HCT116 (cell line): Measurements from ENCODE around the gene HGFAC. TPM values are rescaled to one million over a fixed set of nuclear protein-coding genes. Genes with fewer than 3 reads are reported as not detected.

Experiments used
- ATAC-seq: fragments of 200-7000 bp; cut with Tn5 transposase; 2 replicates; pipeline ENCODE4 v1.9.1; 2020; ENCODE audit warnings: mild to moderate bottlenecking, moderate library complexity
- BruUV-seq: library from RNA; stranded (reverse); fragments of 400-500 nt; replicated peaks from 2 replicates; lab custom pipeline; 2021; lab: Mats Ljungman, UMichigan
- CTCF ChIA-PET: fragments of 300-600 bp; sonication (Branson Sonifier 250); formaldehyde crosslinking; loops from one replicate; lab custom pipeline; 2021; ENCODE audit warnings: antibody characterized with exemption; lab: Charles Lee
- POLR2A ChIA-PET: fragments of 300-600, 350-600 bp; sonication (Branson Sonifier 250); formaldehyde crosslinking; loops from one replicate; lab custom pipeline; 2021; ENCODE audit warnings: antibody characterized with exemption; lab: Charles Lee
- RAD21 ChIA-PET, 2 experiments: fragments of 300-600 bp; sonication (Branson Sonifier 250); formaldehyde crosslinking; loops; one replicate each; lab custom pipeline; 2023; ENCODE audit warnings: low total read pairs in 2 of 2; ENCODE audit not compliant: uncharacterized antibody in 2 of 2, unreplicated experiment in 2 of 2, low non-redundant PET in 1 of 2; lab: Charles Lee
- DNase-seq: peaks from one replicate; pipeline ENCODE4 v3.0.0-alpha.2; 2010; ENCODE audit warnings: low read depth, low spot score
- H2AFZ ChIP-seq: fragments of 200-600 bp; shearing (Covaris generic), sonication (generic); 2 replicates; pipeline ENCODE4 v1.6.1; 2017; ENCODE audit warnings: low read depth, mixed run types, mixed read lengths, antibody characterized with exemption, low read length; ENCODE audit not compliant: poor library complexity, severe bottlenecking
- H3K27ac ChIP-seq: 2 replicates; pipeline ENCODE4 v1.5.1; 2012; ENCODE audit warnings: low read depth, low read length
- H3K27me3 ChIP-seq: fragments of 200-600 bp; sonication (generic); 2 replicates; pipeline ENCODE4 v1.6.1; 2016; ENCODE audit warnings: mixed run types, low read length, mixed read lengths; ENCODE audit not compliant: insufficient read depth
- H3K36me3 ChIP-seq, 2 experiments: fragments of 200-500 bp in 1 of 2; fragments of 200-600 bp in 1 of 2; sonication (Bioruptor generic) in 1 of 2; sonication (generic) in 1 of 2; 2 replicates each; pipeline versions ENCODE4 v1.5.1 to v1.6.1; 2014 to 2016; ENCODE audit warnings: low read length in 2 of 2, inconsistent platforms in 1 of 2, mixed read lengths in 1 of 2, mixed run types in 1 of 2; ENCODE audit not compliant: insufficient read depth in 2 of 2, control insufficient read depth in 1 of 2
- H3K4me1 ChIP-seq, 2 experiments: fragments of 200-600 bp in 1 of 2; sonication (generic) in 1 of 2; 2 replicates each; pipeline versions ENCODE4 v1.5.1 to v1.6.1; 2012 to 2017; ENCODE audit warnings: low read length in 2 of 2, inconsistent platforms in 1 of 2, mild to moderate bottlenecking in 1 of 2, mixed read lengths in 1 of 2, mixed run types in 1 of 2, moderate library complexity in 1 of 2; ENCODE audit not compliant: insufficient read depth in 2 of 2, control insufficient read depth in 1 of 2
- H3K4me2 ChIP-seq: fragments of 200-600 bp; sonication (generic); 2 replicates; pipeline ENCODE4 v1.6.1; 2017; ENCODE audit warnings: mixed run types, low read length, mixed read lengths
- H3K4me3 ChIP-seq, 2 experiments: fragments of 200-600 bp in 1 of 2; sonication (generic) in 1 of 2; replicated peaks in 1 of 2; 2 replicates each; pipeline ENCODE4 v1.5.1; 2011 to 2016; ENCODE audit warnings: low read length in 2 of 2, control low read depth in 1 of 2, low read depth in 1 of 2, mild to moderate bottlenecking in 1 of 2, mixed read lengths in 1 of 2, mixed run types in 1 of 2
- H3K79me2 ChIP-seq: fragments of 200-600 bp; sonication (generic); 2 replicates; pipeline ENCODE4 v1.6.1; 2017; ENCODE audit warnings: mild to moderate bottlenecking, mixed run types, low read length, moderate library complexity, mixed read lengths; ENCODE audit not compliant: insufficient read depth
- H3K9ac ChIP-seq: fragments of 200-600 bp; sonication (generic); 2 replicates; pipeline ENCODE4 v1.6.1; 2016; ENCODE audit warnings: low read length, mixed read lengths
- H3K9me2 ChIP-seq: fragments of 200-600 bp; sonication (generic), shearing (Covaris generic); 2 replicates; pipeline ENCODE4 v1.6.1; 2017; ENCODE audit warnings: mixed run types, mild to moderate bottlenecking, moderate library complexity; ENCODE audit not compliant: insufficient read depth
- H3K9me3 ChIP-seq, 2 experiments: fragments of 200-500 bp in 1 of 2; fragments of 200-600 bp in 1 of 2; sonication (Bioruptor generic) in 1 of 2; sonication (generic) in 1 of 2; 2 replicates each; pipeline ENCODE4 v1.6.1; 2014 to 2017; ENCODE audit warnings: low read length in 2 of 2, mixed read lengths in 2 of 2, inconsistent platforms in 1 of 2, low read depth in 1 of 2, mild to moderate bottlenecking in 1 of 2, mixed run types in 1 of 2, moderate library complexity in 1 of 2; ENCODE audit not compliant: control insufficient read depth in 1 of 2, insufficient read depth in 1 of 2
- H4K20me1 ChIP-seq: fragments of 200-600 bp; sonication (generic), shearing (Covaris generic); 2 replicates; pipeline ENCODE4 v1.6.1; 2017; ENCODE audit warnings: mixed run types, mild to moderate bottlenecking, moderate library complexity; ENCODE audit not compliant: insufficient read depth
- EZH2 ChIP-seq: fragments of 200-600 bp; sonication (generic); IDR thresholded peaks from 2 replicates; pipeline ENCODE4 v1.6.1; 2017; ENCODE audit warnings: antibody characterized with exemption, mixed run types
- EZH2phosphoT487 ChIP-seq: fragments of 200-600 bp; IDR thresholded peaks from 2 replicates; pipeline ENCODE4 v1.6.1; 2018; ENCODE audit warnings: antibody characterized with exemption, borderline replicate concordance
- FOSL1 ChIP-seq: IDR thresholded peaks from 2 replicates; pipeline ENCODE4 v1.6.1; 2012; ENCODE audit warnings: low read depth
- MAX ChIP-seq: IDR thresholded peaks from 2 replicates; pipeline ENCODE4 v1.6.1; 2012
- POLR2AphosphoS5 ChIP-seq: IDR thresholded peaks from 2 replicates; pipeline ENCODE4 v1.6.1; 2011; ENCODE audit warnings: mild to moderate bottlenecking, low read depth, low read length, moderate library complexity
- SIN3A ChIP-seq: IDR thresholded peaks from 2 replicates; pipeline ENCODE4 v1.6.1; 2012; ENCODE audit warnings: low read depth
- SRF ChIP-seq: IDR thresholded peaks from 2 replicates; pipeline ENCODE4 v1.6.1; 2012; ENCODE audit warnings: low read depth
- TCF7L2 ChIP-seq: IDR thresholded peaks from 2 replicates; pipeline ENCODE4 v1.7.0; 2011; ENCODE audit warnings: borderline replicate concordance, inconsistent platforms; ENCODE audit not compliant: insufficient read depth, insufficient read length; ENCODE audit errors: extremely low read depth
- YY1 ChIP-seq: IDR thresholded peaks from 2 replicates; pipeline ENCODE4 v1.6.1; 2011; ENCODE audit warnings: low read length, low read depth, moderate library complexity, mild to moderate bottlenecking; ENCODE audit not compliant: insufficient replicate concordance; ENCODE audit errors: extremely low read depth
- intact Hi-C: fragments of 100-400 bp; cut with micrococcal nuclease; formaldehyde crosslinking; loops from 2 replicates; pipeline ENCODE4 v1.10.0; 2022
- total RNA-seq: library from RNA; stranded (reverse); gene quantifications from one replicate; pipeline ENCODE4 v1.2.1, GENCODE V29; 2021; ENCODE audit not compliant: unreplicated experiment
- TF ChIP-seq, protein P1 (sequence below): IDR thresholded peaks from 2 replicates; pipeline ENCODE4 v1.6.1; 2011; ENCODE audit warnings: mild to moderate bottlenecking, low read length, moderate library complexity; ENCODE audit not compliant: insufficient replicate concordance; ENCODE audit errors: extremely low read depth

The HGFAC gene
- total RNA-seq, 1 experiment from 2014 or later = 1.1 TPM

- no peak overlapping the region for H2AFZ ChIP-seq
- ATAC-seq (no peak), DNase-seq (no peak)
- no peaks in the 10 kb centered on the region for H3K36me3 ChIP-seq
- H3K9ac ChIP-seq = no peak overlapping the region
- H3K27me3 ChIP-seq = no peaks in the 10 kb centered on the region
- no peak overlapping the region for H3K4me2 ChIP-seq
- TF ChIP-seq, protein P1, sequence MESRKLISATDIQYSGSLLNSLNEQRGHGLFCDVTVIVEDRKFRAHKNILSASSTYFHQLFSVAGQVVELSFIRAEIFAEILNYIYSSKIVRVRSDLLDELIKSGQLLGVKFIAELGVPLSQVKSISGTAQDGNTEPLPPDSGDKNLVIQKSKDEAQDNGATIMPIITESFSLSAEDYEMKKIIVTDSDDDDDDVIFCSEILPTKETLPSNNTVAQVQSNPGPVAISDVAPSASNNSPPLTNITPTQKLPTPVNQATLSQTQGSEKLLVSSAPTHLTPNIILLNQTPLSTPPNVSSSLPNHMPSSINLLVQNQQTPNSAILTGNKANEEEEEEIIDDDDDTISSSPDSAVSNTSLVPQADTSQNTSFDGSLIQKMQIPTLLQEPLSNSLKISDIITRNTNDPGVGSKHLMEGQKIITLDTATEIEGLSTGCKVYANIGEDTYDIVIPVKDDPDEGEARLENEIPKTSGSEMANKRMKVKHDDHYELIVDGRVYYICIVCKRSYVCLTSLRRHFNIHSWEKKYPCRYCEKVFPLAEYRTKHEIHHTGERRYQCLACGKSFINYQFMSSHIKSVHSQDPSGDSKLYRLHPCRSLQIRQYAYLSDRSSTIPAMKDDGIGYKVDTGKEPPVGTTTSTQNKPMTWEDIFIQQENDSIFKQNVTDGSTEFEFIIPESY = no peak
- no peak for TF ChIP-seq FOSL1
- TF ChIP-seq MAX = no peak
- no peak for TF ChIP-seq SRF
- TF ChIP-seq TCF7L2 = no peak
- TF ChIP-seq EZH2 = no peak
- TF ChIP-seq POLR2AphosphoS5 = no peak
- no peak for TF ChIP-seq YY1
- TF ChIP-seq EZH2phosphoT487 = no peak
- TF ChIP-seq SIN3A = no peak
- H3K4me1 ChIP-seq = peaks cover 21 to 25% of the 10 kb centered on the region in 2 experiments
- H3K9me2 ChIP-seq = no peaks in the 10 kb centered on the region
- RAD21 ChIA-PET = no interaction called here
- BruUV-seq = no TSS peak
- CTCF ChIA-PET = no interaction called here
- intact Hi-C loops = no loop called here
- H3K27ac ChIP-seq = no peak overlapping the region
- no peaks in the 10 kb centered on the region for H3K79me2 ChIP-seq
- POLR2A ChIA-PET = no interaction called here
- no peaks in the 10 kb centered on the region for H3K9me3 ChIP-seq
- no peaks in the 10 kb centered on the region for H4K20me1 ChIP-seq
- H3K4me3 ChIP-seq = no peak overlapping the region
These were observed 45.1 kb downstream of the HGFAC start for GRCh38 chr4:3486541-3487540.
